Measurements from ENCODE around the gene DZANK1.
A peak's percentile ranks its signal among the peaks of the same experiment; 100 is the strongest.
"Not testable (repeated sequence)": the region's sequence is repeated elsewhere in the genome, so short reads cannot be mapped to it uniquely, and the experiment has no call there.

DZANK1 gene

GRCh38 chr20:18466894-18467730 lies at the start of gene DZANK1, which contains the start of gene POLR3F:
DZANK1 (minus strand) TSS chr20:18467030; CDS start chr20:18465358, 1,672 bp downstream.
POLR3F (plus strand) TSS chr20:18467390; CDS start chr20:18467507, 117 bp downstream.
- peak; percentile 98 for DNase-seq

GRCh38 chr20:18515973-18516372 lies 49.1 kb upstream of the DZANK1 start:
- DNase-seq, result no peak

DNA sequence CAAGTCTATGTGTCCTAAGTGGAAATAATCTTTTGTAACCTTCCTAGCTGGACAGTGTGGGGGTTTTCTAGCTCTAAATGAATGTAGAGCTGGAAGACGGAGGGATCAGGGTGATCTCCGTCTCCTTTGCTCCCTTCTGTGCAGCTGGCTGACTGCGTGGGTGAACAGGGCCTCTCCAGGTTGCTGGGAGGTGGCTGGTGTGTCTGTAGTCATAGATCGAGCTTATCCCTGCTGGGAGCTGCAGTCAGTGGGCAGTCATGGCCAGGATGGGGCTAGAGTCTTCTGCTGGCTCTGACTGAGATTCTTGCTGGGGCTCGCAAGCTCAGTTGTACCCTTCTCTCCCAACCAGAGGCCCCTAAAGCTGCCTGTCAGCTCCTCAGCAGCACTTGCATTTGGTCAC lies 47.3 kb upstream of the DZANK1 start:
- DNase-seq, result no peak

DNA sequence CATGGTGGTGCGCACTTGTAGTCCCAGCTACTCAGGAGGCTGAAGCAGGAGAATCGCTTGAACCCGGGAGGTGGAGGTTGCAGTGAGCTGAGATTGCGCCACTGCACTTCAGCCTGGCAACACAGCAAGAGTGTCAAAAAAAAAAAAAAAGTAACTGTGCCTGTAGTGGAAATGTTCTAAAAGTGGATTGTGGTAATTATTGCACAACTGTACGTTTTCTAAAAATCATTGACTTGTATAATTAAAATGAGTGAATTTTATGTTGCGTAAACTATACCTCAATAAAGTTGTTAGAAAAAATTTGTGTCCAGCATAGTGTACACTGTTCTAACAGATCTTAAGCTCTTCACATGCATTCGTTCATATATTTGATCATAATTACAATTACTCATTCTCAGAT lies 46.4 kb upstream of the DZANK1 start:
- no peak for DNase-seq

DNA sequence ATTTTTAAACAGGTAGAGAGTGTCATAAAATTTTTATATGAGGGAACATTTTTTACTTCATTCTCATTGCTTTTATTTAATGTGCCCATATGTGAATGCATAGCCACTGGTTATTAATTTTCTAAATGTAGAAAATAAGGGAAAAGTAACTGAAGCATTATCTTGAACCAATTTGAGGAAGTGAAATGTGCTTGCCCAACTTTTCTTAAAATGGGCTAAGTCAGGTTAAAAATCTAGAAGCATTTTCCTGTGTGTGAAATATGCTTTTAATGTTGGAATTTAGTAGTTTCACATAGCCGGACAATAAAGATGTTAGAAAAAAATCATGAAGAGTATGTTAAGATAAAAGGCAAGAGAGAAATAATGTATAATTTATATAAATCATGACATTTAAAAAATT lies 44.7 kb upstream of the DZANK1 start:
- DNase-seq, result no peak

DNA sequence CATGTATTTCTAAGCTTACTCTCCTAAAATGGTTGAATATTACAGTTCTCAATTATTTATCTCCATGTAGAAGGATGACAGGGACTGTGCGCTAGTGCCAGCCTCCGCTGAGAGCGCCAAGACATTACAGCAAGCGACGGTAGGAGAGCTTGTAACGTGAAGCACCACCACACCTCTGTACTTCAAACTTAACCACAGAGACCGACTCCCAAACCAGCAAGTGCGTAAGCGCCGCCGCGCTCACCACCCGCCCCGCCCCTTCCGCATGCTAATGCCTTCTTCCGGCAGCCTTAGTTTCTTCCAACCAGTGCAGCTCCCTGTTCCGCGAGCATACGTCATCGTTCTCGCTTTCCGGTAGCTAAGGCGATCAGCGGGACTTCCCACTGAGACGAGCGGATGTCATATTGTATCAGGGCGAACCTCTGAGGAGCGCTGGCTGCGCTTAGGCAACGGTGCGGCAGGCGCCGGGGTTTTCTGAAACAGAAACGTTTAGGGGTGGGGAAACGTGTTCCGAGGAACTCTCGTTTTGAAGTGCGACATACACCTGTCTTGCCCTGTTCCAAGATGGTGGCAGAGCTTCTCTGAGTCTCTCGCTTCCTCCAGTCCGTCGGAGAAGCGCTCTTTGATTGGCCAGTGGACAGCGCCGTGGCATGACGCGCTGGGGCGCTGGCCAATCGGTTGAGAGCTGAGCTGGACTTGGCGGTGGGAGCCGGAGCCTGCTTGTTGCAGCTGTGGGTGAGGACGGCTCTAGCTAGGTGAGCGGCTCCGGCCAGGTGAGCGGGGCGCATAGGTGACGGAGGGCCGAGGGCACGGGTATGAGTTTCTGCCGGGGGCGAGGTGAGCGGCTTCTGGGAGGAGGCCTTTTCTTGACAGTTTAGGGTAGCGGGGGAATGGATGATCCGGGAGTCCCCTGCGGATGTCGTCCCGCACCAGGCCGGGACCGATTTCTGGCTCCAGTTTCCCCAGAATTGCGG lies 40.7 kb upstream of the DZANK1 start, which contains the start of gene SEC23B:
TSS of gene SEC23B (plus strand) at position 723 of the 974 bp plus-strand sequence. CDS start 2,896 bp downstream, outside the sequence.
- peak; percentile 98 for DNase-seq

- DNase-seq, result no peak
These were observed 39.9 kb upstream of the DZANK1 start for GRCh38 chr20:18506744-18507143.

DNA sequence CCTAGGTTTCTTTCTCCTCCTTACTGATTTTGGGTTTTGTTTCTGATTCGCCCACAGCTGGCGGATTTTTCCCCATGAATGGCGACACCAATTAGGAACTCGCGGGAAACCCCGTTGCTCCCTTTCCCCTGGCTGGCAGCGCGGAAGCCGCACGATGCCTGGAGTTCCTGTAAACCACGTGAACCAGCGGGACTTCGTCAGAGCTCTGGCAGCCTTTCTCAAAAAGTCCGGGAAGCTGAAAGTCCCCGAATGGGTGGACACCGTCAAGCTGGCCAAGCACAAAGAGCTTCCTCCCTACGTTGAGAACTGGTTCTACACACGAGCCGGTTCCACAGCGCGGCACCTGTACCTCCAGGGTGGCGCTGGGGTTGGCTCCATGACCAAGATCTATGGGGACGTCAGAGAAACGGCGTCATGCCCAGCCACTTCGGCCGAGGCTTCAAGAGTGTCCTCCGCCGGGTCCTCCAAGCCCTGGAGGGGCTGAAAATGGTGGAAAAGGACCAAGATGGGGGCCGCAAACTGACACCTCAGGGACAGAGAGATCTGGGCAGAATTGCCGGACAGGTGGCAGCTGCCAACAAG lies 37.7 kb upstream of the DZANK1 start:
- DNase-seq, result no peak

DNA sequence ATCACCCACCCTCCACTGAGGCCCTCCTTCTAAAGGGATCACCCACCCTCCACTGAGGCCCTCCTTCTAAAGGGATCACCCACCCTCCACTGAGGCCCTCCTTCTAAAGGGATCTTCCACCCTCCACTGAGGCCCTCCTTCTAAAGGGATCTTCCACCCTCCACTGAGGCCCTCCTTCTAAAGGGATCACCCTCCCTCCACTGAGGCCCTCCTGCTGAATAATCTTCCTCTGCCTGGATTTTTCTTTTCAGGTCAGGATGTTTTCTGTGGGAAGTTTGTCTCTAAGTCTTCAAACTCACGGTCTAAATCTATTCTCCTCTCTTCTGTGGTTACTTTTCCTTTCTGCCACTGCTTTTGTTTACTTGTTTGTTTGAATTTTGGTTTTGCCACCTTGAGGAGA lies 34.8 kb upstream of the DZANK1 start:
- not testable (repeated sequence) for DNase-seq

- no peak for DNase-seq
These were observed 30.8 kb upstream of the DZANK1 start for GRCh38 chr20:18497603-18498002.

GRCh38 chr20:18496740-18497592 lies 30.1 kb upstream of the DZANK1 start, which contains the start of gene RBBP9:
RBBP9 (minus strand) TSS chr20:18497225; CDS start chr20:18497167, 58 bp downstream.
- peak; percentile 94 for DNase-seq

DNA sequence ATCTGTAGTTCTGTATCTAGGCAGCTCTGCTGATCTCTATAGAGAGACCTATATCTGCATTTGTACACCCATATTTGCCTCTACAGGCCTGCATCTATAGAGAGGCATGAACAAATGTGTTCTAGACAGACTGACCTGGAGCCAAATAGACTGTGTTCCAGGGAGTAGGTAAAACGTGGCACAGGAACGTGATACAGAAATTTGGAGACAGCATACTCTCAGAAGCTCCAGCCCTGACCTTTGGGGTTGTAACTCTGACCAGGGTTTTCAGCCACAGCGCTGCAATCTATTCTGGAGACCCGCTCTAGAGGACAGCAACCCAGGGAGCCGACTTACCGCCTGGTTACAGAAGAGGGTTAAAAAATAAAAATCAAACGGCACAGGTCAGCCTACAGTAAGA lies 29.2 kb upstream of the DZANK1 start:
- no peak for DNase-seq

DNA sequence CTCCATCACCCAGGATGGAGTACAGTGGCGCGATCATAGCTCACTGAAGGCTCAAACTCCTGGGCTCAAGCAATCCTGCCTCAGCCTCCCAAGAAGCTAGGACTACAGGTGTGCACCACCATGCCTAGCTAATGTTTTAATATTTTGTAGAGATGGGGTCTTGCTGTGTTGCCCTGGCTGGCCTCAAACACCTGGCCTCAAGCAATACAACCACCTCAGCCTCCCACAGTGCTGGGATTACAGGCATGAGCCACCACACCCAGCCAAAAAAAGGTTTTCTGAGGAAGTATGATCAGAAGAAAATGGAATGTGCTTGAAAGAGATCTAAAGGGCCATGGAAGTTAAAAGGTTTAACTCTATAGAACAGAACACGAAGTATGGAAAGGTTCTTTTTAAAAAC lies 21.5 kb upstream of the DZANK1 start:
- DNase-seq, result no peak

- DNase-seq, result no peak
These were observed 14.8 kb upstream of the DZANK1 start for GRCh38 chr20:18481596-18481995.

- no peak for DNase-seq
These were observed 11.0 kb upstream of the DZANK1 start for GRCh38 chr20:18477821-18478220.

DNA sequence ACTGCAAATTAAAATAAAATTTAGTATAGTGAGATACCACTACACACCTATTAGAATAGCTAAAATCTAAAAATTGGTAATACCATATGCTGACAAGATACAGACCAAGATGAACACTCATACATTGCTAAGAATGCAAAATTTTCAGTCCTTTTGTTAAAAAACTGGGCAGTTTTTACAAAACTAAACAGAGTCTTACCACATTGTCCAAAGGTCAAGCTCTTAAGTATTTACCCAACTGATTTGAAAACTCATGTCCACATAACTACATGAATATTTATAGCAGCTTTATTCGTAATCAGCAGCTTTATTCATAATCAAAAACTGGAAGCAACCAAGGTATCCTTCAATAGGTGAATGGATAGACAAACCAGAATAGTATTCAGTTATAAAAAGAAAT lies 10.4 kb upstream of the DZANK1 start:
- DNase-seq, result no peak

DNA sequence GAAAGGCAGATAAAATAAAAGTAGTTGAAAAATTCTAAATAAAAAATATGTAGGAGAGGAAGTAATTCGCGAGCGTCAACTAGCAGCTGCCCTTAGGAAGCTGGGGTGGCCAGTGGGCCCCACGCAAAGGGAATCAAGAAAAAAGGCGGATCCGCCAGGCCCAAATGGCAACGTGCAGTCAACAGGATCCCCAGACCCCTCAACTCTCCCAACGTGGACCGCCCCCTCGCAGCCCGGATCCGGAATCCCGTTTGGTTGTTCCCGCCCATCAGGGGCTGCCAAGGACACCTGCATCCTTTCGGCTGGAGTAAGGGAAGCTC lies 296 bp downstream of the DZANK1 start:
- DNase-seq, result no peak

GRCh38 chr20:18465536-18466200 lies 1.2 kb downstream of the DZANK1 start:
- DNase-seq, result no peak

DNA sequence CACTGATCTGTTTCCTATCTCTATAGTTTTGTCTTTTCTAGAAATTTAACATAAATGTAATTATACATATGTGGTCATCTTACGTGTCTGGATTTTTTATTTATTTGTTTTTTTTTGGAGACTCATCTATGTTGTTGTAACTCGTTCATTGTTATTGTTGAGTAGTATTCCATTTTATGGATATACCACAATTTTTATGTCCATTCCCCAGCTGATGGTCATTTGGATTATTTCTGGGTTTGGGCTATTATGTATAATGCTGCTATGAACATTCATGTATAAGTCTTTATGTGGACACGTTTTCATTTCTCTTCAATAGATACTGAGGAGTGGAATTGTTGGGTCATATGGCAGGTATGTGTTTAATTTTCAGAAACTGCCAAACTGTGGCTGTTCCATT lies 10.2 kb downstream of the DZANK1 start:
- no peak for DNase-seq

GRCh38 chr20:18443886-18444285 lies 22.9 kb downstream of the DZANK1 start:
- DNase-seq, result no peak

DNA sequence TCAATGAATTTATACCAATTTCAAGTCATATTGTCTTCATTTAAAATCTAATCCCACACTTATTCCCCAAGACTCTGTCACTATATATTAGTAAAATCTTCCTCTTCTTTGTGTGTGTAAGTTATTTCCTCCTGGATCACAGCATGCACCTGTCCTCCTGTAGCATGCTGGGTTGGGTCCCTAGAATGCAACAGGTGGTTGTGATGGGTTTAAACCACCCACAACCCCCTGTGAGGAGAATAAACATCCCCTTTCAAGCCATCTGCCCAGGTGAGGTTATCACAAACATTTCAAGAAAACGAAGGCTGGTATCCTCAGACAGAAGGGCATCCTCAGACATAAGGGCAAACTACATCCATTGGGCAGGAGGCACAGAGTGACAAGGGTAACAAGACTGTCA lies 26.4 kb downstream of the DZANK1 start:
- no peak for DNase-seq

DNA sequence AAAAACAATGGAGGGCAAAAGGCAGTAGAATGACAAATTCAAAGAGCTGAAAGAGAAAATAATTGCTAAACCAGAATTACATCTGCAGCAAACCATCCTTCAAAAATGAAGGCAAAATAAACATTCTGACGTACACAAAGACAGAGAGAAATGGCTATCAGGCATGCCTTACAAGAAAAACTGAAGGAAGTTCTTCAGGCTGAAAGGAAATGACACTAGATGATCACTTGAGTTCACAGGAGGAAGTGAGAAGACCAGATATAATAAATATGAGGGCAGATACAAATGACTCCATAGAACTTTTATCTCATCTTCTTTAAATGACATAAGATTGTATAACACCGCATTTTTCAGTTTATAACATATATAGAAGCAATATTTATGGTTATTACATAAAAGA lies 30.0 kb downstream of the DZANK1 start:
- DNase-seq, result no peak

Data from right hindlimb (tissue), 1 donor.